BE2C (cell line): ENCODE results near the gene LRRC10.

Experiments
- DNase-seq: peaks from one replicate; pipeline ENCODE4 v3.0.0-alpha.2; 2020
- H3K27me3 ChIP-seq: fragments of 250-450 bp; sonication (Bioruptor Pico); 2 replicates; pipeline ENCODE4 v1.5.1; 2020; ENCODE audit warnings: mild to moderate bottlenecking
- H3K36me3 ChIP-seq: fragments of 250-450 bp; sonication (Bioruptor Pico); 2 replicates; pipeline ENCODE4 v1.5.1; 2020; ENCODE audit warnings: mild to moderate bottlenecking
- H3K4me1 ChIP-seq: fragments of 250-450 bp; sonication (Bioruptor Pico); 2 replicates; pipeline ENCODE4 v1.5.1; 2020
- H3K4me3 ChIP-seq: 2 replicates; pipeline ENCODE4 v1.5.1; 2011; ENCODE audit warnings: low read depth, low read length
- H3K9me3 ChIP-seq: fragments of 250-450 bp; sonication (Bioruptor Pico); 2 replicates; pipeline ENCODE4 v1.5.1; 2020
- CTCF ChIP-seq: IDR thresholded peaks from 2 replicates; pipeline ENCODE4 v1.5.1; 2012; ENCODE audit warnings: mild to moderate bottlenecking, low read depth, low read length

Gene LRRC10

GRCh38 chr12:69653703-69654102, 43.0 kb upstream of the LRRC10 start:
- H3K9me3 ChIP-seq, result no peaks in the 10 kb centered on the region
- no peaks in the 10 kb centered on the region for H3K4me1 ChIP-seq
- no peak overlapping the region for H3K4me3 ChIP-seq
- no peak for DNase-seq
- H3K36me3 ChIP-seq, result no peaks in the 10 kb centered on the region
- H3K27me3 ChIP-seq, result no peaks in the 10 kb centered on the region
- TF ChIP-seq CTCF, result no peak

- no peak for DNase-seq
- no peaks in the 10 kb centered on the region for H3K4me1 ChIP-seq
- no peaks in the 10 kb centered on the region for H3K36me3 ChIP-seq
- no peaks in the 10 kb centered on the region for H3K9me3 ChIP-seq
- H3K4me3 ChIP-seq, result no peak overlapping the region
- peaks cover 5% of the 10 kb centered on the region; the same call in 1 of the 2 replicates for H3K27me3 ChIP-seq
- no peak for TF ChIP-seq CTCF
These were observed 41.2 kb upstream of the LRRC10 start for GRCh38 chr12:69651922-69652321.

GRCh38 chr12:69649529-69649928, 38.8 kb upstream of the LRRC10 start:
- DNase-seq, result no peak
- no peaks in the 10 kb centered on the region for H3K9me3 ChIP-seq

GRCh38 chr12:69648476-69648875, 37.8 kb upstream of the LRRC10 start:
- Histone ChIP-seq H3K4me3 (no peak overlapping the region), H3K9me3 (no peaks in the 10 kb centered on the region)
- TF ChIP-seq CTCF, result no peak

More at GRCh38 chr12:69649529-69649928, 38.8 kb upstream of the LRRC10 start:
- peaks cover 5% of the 10 kb centered on the region; the same call in 1 of the 2 replicates for H3K27me3 ChIP-seq
- H3K4me1 ChIP-seq, result no peaks in the 10 kb centered on the region
- no peak overlapping the region for H3K4me3 ChIP-seq
- no peak for TF ChIP-seq CTCF
- no peaks in the 10 kb centered on the region for H3K36me3 ChIP-seq

GRCh38 chr12:69647178-69647577, 36.5 kb upstream of the LRRC10 start:
- DNase-seq, result no peak
- Histone ChIP-seq H3K4me3 (no peak overlapping the region), H3K4me1 (no peaks in the 10 kb centered on the region), H3K27me3 (peaks cover 5% of the 10 kb centered on the region; the same call in 1 of the 2 replicates), H3K36me3 (no peaks in the 10 kb centered on the region), H3K9me3 (no peaks in the 10 kb centered on the region)
- TF ChIP-seq CTCF, result no peak

More at GRCh38 chr12:69648476-69648875, 37.8 kb upstream of the LRRC10 start:
- H3K4me1 ChIP-seq, result no peaks in the 10 kb centered on the region
- no peak for DNase-seq
- H3K27me3 ChIP-seq, result peaks cover 5% of the 10 kb centered on the region; the same call in 1 of the 2 replicates
- H3K36me3 ChIP-seq, result no peaks in the 10 kb centered on the region

- peaks cover 5% of the 10 kb centered on the region; the same call in 1 of the 2 replicates for H3K27me3 ChIP-seq
- H3K4me1 ChIP-seq, result no peaks in the 10 kb centered on the region
- no peak for TF ChIP-seq CTCF
- H3K36me3 ChIP-seq, result no peaks in the 10 kb centered on the region
- no peak for DNase-seq
- no peaks in the 10 kb centered on the region for H3K9me3 ChIP-seq
- no peak overlapping the region for H3K4me3 ChIP-seq
These were observed 34.3 kb upstream of the LRRC10 start for GRCh38 chr12:69645031-69645430.
